GDM1 (cell line): Measurements from ENCODE around the gene SAP30.

ENCODE experiments used
- DNase-seq: peaks from one replicate; lab custom pipeline; 2025; lab: John Stamatoyannopoulos, UW

Gene SAP30, protein sequence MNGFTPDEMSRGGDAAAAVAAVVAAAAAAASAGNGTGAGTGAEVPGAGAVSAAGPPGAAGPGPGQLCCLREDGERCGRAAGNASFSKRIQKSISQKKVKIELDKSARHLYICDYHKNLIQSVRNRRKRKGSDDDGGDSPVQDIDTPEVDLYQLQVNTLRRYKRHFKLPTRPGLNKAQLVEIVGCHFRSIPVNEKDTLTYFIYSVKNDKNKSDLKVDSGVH

DNA sequence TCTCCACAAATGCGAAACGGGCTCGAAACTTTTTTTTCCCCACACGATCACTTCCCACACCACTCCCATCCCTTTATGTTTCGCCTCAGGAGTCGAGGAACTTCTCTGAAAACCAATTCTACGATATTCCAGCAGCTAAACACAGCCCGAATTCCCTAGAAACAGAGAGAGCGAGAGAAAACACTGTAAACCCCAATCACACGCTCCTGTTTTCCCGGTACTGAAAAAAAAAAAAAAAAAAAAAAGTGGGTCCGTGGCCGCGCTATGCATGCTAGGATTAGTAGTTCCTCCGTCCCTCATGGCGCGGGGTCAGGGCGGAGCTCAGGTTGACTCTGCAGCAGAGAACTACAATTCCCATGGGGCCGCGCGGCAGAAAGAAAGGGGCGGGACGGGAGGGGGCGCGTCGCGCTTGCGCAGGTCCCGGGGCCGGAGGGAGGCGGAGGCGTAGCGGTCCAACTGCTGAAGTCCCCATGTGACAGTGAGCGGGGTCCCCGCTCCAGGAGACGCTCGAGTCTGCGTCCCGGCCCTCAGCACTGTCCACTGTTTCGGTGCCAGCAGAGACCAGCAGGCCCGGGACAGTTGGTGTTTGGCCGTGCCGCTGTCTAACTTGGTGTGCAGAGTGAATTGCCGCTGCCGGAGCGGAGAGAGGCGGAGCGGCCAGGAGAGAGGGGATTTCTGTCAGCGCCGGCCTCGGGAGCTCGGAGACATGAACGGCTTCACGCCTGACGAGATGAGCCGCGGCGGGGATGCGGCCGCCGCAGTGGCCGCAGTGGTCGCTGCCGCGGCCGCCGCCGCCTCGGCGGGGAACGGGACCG is at the start of gene SAP30:
TSS of gene SAP30 (plus strand) at position 478 of the 815 bp plus-strand sequence. CDS start at position 707, 229 bp downstream.
- DNase-seq, result peak; percentile 97

DNA sequence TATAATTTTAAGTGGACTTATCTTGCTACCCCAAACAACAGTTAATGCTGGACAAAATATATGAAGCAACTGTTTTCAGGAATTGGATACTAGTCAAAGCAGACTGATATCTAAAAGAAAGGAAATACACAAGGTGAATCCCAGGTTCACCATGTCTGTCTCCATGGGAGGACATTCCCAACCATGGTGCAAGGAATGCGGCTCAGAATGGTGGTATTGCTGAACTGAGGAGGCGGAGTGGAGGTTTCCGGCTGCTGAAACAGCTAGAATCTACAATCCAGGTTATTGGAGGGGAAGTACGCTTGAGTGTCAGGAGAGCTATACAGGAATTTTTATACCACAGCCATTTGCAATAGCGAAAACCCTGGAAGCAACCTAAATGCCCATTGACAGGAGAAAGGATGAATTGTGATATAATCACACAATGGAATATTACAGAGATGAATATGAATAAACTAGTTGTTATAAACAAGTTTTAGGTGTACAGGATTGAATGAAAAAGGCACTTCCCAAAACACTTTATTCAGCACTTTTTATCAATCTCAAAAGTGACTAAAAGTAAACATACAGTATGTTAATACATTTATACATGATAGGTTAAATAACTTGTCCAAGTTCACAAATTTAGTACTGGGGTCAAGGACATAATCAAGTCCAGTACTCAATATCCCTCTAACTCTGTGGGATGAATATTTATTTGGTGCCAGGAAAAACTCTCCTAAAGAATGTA is 45.6 kb upstream of the SAP30 start:
- DNase-seq, result no peak

DNA sequence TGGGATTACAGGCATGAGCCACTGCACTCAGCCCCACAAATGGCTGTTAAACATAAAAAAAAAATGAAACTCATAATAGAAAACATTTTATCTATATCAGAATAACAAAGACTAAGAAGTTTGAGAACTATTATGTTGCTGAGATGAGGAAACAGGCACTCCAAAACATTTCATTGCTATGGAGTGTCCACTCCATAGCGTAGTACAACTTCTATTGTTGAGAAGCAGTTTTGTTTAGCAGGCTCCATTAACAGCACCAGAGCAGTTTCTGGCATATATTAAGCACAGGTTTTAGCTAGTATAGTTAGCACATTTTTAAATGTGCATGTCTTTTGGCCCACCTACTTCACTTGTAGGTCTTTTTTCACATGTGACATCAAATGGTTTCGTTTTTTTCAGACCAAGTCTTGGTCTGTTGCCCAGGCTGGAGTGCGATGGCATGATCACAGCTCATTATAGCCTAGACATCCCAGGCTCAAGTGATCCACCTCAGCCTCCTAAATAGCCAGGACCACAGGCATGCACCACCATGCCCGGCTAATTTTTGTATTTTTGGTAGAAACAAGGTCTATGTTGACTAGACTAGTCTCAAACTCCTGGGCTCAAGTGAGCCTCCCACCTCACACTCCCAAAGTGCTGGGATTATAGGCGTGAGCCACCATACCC is 42.4 kb upstream of the SAP30 start:
- DNase-seq, result no peak

DNA sequence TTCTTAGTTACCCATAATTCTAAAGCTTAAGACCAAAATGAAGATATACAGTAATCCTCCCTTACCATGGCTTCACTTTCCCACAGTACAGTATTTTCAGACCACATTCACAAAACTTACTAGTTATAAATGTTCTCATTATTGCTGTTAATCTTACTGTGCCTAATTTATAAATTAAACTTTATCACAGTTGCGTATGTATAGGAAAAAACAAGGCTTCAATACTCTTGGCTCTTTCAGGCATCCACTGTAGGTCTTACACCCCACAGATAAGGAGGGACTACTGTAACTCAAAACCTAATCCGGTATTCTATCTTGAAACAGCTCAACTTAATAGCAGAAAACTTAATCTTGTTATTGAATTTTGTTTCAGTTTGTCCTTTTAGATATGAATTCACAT is 40.2 kb upstream of the SAP30 start:
- DNase-seq, result no peak

DNA sequence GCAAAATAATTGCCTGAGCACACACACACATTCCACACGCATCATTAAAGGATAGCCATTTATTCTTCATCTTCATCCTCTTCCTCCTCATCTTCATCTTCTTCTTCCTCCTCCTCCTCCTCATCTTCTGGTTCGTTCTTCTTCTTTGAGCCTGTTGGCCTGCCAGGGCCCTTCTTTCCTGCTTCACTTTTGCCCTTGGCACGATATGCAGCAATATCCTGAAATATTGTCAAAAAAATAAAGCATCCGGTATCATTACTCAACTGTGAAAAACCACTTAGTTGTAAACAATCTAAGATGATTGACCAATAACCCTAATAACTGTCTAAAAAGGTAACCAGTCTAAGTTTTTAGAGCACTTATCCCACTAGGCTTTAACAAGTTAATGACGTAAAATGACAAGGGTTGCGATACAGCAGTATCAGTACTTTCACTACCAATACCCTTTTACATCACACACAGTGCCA is 38.7 kb upstream of the SAP30 start:
- DNase-seq, result no peak

DNA sequence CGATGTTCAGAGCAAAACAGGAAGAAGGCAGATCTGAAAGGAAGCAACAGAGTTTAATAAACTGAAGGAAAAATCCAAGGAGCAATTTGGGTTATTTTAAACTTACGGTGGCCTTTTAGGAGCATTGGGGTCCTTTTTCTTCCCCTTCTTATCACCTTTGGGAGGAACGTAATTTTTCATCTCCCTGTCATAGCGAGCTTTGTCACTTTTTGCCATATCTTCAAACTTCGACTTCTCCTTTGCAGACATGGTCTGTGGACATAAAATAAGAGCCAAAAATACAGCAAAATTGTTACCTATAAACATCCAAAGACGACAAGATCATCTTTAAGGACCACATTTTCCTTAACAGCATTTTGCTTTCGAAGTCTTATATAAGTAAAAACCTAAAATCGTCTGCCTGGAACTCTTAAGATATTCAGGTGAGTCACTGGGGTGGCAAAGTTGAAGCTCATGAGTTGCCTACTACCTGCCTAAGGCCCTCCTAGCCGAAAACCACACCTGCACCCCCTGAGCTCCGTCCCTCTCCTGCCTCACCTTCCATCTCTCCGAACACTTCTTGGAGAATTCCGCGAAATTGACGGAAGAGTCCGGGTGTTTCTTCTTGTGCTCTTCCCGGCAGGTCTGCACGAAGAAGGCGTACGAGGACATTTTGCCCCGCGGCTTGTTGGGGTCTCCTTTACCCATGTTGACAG is 37.6 kb upstream of the SAP30 start:
- DNase-seq, result no peak

DNA sequence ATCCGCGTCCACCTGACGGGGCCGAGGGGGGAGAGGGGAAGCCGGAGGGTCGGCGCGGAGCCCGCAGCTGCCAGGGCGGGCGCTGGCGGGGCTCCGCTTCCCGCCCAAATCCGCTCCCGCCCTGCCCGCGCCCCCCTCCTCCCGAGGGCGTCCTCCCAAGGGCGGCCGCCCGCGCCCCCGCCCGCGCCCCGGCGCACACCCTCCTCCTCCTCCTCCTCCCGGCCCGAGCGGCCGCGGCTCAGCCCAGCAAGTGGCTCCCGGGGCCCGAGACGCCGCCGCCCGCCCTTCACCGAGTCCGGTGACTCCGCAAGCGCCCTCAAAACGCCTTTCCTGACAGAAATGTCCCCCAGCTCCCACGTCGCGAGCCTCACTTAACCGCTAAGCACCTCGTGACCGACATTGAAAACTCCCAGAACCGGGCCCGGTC is 37.1 kb upstream of the SAP30 start:
- peak; percentile 30 for DNase-seq

DNA sequence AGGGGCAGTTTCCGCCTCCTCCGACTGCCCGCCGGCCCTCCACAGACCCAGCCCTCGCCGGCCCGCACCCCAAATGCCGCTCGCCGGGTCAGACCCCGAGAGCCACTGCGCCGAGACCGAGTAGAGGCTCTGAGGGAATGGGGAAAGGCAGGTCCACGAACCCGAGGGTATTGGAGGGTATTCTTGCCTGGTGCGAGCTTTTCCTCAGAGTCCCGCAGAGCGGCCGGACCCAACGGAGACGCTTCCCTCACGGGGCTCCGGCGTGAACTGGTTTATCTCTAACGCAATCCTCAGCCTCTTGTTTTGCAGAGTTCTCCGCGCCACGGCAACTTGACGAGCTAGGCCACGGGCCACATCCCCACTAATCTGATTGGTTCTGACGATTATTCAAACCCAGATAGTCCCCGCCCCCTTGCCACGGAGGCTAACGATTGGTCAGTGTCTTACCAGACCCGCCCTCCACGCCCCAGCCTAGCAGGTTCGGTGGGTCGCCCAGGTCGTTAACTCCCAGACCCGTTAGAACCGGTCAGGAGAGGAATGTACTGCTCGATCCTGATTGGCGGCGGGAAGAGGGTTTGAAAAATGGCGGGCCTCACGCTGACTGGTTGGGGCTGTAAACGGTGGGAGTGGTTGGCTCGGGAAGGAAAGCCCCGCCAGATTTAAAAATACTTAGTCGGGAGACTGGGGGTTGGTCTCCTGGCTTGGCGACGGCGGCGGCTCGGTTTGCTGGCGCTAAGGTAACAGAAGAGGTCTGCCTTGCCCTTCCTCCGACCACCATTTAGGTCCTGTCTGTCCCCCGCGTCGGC is 36.5 kb upstream of the SAP30 start, which contains the start of gene HMGB2:
TSS of gene HMGB2 (minus strand) at position 274 of the 806 bp plus-strand sequence. CDS start 709 bp downstream, outside the sequence.
- peak; percentile 100 for DNase-seq

DNA sequence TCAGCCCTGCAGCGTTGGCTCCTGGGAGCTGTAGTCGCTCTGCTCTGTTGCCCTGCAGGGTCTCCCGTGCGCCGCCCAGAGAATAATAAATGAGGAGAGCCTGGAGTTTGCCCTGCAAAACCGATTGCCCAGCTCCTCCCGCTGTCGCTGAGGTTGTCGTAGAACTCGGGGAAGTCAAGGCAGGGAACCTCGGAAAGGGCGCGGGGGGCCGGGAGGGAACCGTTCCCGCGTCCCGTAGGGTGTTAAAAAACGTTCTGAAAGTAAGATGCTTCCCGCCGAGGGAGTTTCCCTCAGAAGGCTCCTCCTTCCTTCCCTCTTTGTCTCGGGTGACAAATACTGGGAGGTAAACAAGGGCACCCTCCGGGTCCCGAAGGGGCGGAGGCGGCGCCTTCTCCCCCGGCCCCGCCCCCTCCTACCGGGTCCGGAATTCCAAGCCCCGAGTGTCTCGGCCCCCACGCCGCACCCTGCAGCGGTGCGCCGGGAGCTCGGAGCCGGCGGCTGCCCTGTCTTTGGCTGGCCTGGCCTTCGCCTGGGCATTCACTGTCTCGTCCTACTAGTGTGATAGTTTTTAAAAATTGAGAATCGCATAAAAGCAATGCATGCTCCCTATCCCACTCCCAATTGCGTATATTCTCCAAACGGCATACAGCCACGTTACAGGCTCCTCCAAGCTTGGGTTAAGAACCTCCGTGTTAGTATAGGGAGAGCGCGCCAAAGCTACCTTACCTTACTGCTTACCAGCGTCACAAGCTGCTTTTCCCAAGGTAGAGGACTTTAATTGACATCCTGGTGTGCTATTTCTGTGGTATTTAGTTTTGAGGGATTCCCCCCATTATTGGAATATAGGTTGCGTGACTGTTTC is 35.6 kb upstream of the SAP30 start:
- peak; percentile 84 for DNase-seq

DNA sequence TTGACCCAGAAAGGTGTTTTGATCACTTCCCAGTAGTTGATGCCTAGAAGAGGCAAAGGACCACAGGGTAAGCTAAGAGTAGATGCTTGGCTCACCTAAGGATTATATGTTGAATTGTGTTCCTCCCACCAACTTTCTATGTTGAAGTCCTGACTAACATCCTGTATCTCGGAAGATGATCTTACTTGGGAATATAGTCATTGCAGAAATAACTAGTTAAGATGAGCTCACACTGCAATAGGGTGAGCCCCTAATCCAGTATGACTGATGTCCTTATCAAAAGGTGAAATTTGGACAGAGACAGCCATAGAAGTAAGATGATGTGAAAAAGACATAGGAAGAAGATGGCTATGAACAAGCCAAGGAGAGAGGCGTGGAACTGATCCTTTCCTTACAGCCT is 33.3 kb upstream of the SAP30 start:
- no peak for DNase-seq

DNA sequence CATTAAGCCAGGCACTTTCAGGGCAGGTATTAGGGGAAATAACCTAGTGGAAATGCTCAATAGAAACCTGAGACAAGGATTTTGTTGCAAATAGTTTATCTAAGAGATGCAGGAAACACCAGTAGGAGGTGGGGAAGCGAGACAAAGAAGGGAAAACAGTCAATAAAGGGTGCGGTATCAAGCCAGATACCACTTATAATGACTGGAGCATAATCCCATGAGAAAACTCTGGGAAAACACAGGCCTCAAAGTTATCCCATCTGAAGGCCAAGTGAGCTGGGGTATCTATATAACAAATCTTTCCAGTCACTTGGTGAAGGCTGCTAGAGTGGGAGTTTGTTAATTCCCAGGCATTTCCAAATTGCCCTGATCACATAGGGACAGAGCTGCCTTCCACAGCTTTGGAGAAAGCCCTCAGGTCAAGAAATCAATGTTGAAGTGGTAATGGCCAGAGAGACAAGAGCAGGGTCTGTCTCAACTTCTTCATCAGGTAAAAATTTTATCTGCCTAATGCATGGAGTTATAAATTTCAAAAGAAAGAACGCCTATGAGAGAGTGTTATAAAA is 26.8 kb upstream of the SAP30 start:
- DNase-seq, result no peak

DNA sequence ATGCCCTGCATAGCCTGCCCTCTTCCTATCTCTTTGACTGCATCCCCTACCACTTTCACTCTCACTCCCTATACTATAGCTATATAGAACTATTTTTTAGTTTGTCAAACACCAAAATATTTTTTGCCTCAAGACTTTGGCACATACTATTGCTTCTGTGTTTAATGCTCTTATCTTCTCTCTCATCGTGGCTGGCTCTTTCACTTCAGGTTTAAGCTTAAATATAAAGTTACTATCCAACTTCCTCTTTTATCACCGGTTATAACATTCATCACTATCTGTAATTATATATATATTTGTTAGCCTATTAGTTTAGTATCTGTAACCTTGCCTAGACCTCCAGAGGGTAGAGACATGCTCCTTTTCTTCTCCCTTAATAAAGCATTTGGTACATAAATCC is 25.1 kb upstream of the SAP30 start:
- no peak for DNase-seq

DNA sequence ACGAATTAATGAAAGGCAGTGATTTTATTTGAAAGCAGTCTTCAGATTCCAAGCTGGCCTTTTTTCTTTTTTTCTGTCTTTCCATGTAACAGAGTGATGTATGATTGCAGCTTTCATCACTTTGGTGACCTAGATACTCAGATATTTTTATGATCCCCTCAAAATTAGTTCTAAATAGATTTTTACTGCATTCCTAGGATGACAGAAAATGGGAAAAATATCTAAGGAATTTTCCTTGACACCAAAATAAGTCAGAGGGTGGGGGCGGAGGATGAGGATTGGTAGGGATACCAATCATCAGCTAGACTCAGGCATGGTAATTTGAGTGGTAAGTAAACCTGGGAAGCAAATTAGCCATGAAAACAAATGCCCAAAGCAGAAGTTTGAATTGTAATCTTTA is 24.7 kb upstream of the SAP30 start:
- DNase-seq, result no peak

DNA sequence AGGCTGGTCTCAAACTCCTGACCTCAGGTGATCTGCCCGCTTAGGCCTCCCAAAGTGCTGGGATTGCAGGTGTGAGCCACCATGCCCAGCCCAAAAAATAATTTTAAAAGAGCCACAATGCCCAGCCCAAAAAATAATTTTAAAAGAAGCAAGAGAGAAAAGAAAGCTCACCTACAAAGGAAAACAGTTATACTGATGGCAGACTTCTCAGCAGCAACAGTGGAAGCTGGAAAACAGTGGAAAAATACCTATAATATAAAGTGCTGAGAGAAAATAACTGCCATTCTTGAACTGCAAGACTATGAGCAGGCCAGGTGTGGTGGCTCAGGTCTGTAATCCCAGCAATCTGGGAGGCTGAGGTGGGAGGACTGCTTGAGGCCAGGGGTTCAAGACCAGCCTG is 23.3 kb upstream of the SAP30 start:
- DNase-seq, result no peak

DNA sequence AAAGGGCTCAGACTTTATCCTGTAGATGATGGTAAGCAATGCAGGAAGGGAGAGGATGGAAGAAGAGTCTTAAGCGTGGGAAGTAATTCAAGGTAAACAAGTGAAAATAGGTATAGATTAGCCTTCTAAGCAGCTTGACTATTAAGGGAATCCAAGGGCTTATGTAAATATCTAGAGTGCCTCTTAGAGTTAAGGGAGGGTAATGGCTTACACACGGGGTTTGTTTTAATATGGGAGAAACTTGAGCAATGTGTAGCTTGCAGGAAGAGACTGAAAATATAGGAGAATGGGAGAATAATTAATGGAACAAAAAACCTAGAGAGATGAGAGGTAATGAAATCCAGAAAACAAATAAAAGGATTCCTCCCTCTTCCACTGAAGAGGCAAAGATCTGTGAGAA is 12.8 kb upstream of the SAP30 start:
- no peak for DNase-seq

DNA sequence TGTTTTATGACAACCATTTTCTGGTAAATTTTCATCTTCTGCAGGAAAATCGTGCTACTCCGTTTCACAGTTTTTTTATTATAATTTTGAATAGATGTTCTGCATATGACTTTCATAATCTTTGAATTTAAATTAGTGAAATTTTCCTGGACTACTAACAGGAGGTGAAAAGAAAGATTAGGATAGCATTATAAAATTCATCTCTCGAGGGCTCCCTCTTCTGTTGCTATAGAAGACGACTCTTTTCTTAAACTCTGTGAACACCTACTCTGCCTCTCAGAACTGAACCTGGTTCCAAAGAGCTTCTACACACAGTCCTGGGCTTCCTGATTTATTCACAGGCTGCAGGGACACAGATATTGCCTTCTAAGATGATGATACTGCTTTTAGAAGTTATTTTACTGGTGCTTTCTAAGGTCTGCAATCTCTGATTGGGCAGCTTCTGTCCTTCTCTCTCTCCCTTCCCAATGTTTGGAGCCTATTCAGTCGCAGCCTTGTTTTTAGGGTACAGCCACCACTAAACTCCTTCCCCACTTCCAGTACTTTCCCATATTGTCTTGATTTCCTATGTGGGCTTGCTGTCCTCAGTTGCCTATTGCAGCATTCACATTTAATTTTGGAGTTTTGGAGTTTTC is 10.1 kb upstream of the SAP30 start:
- DNase-seq, result no peak

DNA sequence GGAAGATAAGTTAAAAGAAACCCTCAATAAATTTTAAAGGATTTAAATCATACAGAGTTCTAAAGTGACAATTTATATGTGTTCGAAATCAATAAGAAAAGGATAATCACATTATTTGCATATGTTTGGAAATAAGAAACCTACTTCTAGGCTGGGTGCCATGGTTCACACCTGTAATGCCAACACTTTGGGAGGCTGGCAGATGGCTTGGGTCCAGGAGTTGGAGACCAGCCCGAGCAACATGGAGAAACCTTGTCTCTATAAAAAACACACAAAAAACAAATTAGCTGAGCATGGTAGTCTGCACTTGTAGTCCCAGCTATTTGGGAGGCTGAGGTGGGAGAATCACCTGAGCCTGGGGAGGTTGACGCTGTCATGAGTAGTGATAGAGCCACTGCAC is 8.1 kb upstream of the SAP30 start:
- DNase-seq, result no peak

DNA sequence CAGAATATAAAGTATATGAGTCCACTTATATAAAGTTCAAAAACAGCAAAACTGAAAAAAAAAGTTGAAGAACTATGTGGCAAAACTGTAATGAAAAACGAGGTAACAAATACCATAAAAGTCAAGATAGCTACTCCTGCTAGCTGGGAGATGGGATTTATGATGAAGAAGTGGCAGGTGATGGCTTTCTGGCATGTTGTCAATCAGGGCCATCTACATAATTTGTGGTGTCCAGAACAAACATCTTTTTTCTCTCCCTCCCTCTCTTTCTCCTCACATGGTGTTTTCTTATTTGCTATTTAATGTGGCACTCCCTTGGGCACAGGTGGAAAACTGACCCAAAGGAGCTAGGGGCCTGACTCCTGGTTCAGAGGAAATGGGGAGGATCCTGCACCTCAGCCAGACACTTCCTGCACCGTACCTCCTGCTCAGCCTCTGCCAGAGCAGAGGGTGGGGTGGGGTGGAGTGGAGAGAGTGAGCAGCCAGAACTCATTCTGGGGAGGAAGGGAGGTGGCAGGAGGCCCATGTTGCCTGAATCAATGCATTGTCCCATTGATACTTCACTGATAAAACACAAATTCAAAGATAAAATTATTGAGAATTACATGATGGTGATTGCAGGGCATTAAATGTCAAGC is 5.3 kb upstream of the SAP30 start:
- DNase-seq, result no peak
